ENCODE measurements around the gene C6orf89. TPM values are rescaled to one million over a fixed set of nuclear protein-coding genes. Genes with fewer than 3 reads are reported as not detected.

The C6orf89 gene
- polyA plus RNA-seq, 2 of the 4 experiments (the other 2 are of a cell fraction) = 13.8 to 27.0 TPM

DNA sequence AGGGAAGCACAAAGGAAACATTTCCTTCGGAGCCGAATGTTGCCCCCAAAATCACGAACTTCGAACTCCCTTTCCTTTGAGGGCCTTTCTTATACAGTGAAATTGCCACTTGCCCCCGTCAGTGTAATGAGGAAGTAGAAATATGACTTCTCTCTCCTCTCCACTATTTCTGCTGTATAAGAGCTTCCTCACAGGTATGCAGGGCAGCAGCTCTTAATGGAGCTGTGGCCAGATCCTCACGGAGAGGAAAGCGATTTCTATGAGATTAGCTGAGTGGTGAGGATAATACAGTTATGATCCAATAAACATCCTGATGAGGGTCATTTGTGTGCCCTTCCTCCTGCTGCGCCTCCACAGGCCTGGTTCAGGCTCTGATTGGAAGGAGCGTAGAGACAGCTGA is 35.7 kb upstream of the C6orf89 start:
- POLR2A ChIA-PET = no interaction called here
- no peak overlapping the region for H3K27ac ChIP-seq

DNA sequence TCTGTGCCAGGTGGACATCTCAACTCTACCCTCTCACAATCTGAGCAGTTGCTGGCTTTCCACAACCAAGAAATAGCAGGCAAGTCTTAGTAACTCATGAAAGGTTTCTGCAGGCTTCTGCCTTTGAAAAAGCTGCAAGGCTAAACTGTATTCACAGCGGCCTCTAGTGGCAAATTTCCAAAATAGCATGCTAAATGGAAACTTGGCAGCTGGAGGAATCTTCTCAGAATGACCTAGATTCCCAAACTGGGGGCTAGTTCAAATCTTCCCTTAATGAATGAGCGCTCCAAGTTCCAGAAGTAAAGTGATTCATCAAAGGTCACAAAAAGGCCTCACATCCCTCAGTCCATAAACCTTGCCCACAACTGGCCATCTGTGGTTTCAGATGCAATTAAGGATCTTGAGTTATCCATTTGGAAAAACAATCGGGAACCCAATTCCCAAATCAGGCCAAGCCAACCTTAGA is 34.6 kb upstream of the C6orf89 start:
- FAIRE-seq = no peak

More for the DNA sequence above, 35.7 kb upstream of the C6orf89 start:
- WGBS (ENCODE audit: missing lambda C conversion rate) = 96% methylated on average over 9 of the region's 9 CpGs
- Histone ChIP-seq H3K4me2 (no peak overlapping the region), H3K4me3 (no peak overlapping the region), H3K4me1 (no peaks in the 10 kb centered on the region), H3K9me3 (peaks cover 3% of the 10 kb centered on the region; the same call in 1 of the 3 replicates)
- TF ChIP-seq POLR2A (IDR thresholded peaks at IDR 0.05; ENCODE audit: low read length) (no peak), ZC3H11A (IDR thresholded peaks at IDR 0.05) (no peak), KDM1A (IDR thresholded peaks at IDR 0.05; ENCODE audit: low read depth) (no peak), CBX2 (IDR thresholded peaks at IDR 0.05; ENCODE audit: borderline replicate concordance, low read depth) (no peak), EHF (CRISPR knock-in tag; IDR thresholded peaks at IDR 0.05) (no peak), SMC3 (IDR thresholded peaks at IDR 0.05) (no peak), HDAC2 (IDR thresholded peaks at IDR 0.05) (no peak)
- TF ChIP-seq, protein P1, sequence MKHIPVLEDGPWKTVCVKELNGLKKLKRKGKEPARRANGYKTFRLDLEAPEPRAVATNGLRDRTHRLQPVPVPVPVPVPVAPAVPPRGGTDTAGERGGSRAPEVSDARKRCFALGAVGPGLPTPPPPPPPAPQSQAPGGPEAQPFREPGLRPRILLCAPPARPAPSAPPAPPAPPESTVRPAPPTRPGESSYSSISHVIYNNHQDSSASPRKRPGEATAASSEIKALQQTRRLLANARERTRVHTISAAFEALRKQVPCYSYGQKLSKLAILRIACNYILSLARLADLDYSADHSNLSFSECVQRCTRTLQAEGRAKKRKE (CRISPR knock-in tag; IDR thresholded peaks at IDR 0.05; ENCODE audit: low read depth) = no peak
- CTCF ChIA-PET = interaction anchor here (1.0 to 1.4 kb wide), 4 partner anchors 9 to 117 kb away, joined by 3 to 12 read pairs (median 3); no protein-coding TSS in a partner anchor
- FAIRE-seq (no peak), DNase-seq (ENCODE audit: low read depth in 1 of 2, low spot score in 1 of 2) (no peak), ATAC-seq (no peak)

DNA sequence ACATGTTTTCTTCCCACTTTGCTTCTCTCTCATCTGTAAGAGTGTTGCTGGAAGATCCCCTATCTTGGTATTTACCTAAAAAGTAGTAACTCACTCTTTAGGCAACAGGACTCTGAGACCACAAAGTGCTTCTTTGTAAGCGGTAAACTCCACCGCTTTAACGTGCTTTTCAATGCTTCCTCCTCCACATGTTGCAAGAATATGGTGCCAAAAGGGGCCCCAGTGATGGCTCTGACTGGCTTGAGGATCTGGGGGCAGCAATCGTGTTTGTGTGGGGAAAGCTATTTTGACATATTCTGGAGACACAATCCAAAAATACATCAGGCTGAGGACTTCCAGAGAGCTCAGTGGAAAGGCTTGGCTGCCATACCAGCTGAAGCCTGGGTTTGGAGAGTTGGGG is 34.1 kb upstream of the C6orf89 start:
- Histone ChIP-seq H3K27ac (no peak overlapping the region), H3K4me3 (no peak overlapping the region), H3K4me2 (no peak overlapping the region), H3K4me1 (no peaks in the 10 kb centered on the region), H3K9me3 (peaks cover 3% of the 10 kb centered on the region; the same call in 1 of the 3 replicates)
- DNase-seq (ENCODE audit: low read depth in 1 of 2, low spot score in 1 of 2) (no peak), FAIRE-seq (no peak), ATAC-seq (no peak)
- CTCF ChIA-PET = interaction anchor here (1.0 to 2.8 kb wide), 14 partner anchors 8 to 236 kb away, joined by 3 to 20 read pairs (median 4); partner anchors contain the start of gene C6orf89
- POLR2A ChIA-PET = no interaction called here
- TF ChIP-seq, protein P2, sequence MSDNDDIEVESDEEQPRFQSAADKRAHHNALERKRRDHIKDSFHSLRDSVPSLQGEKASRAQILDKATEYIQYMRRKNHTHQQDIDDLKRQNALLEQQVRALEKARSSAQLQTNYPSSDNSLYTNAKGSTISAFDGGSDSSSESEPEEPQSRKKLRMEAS (IDR thresholded peaks at IDR 0.05) = no peak
- no peak for TF ChIP-seq RNF2 (IDR thresholded peaks at IDR 0.05; ENCODE audit: borderline replicate concordance, low read depth)
- no peak for TF ChIP-seq RAD21 (conservative IDR thresholded peaks at IDR 0.05 in 1 of 2, IDR thresholded peaks at IDR 0.05 in 1 of 2)
- TF ChIP-seq TFCP2L1 (CRISPR knock-in tag; IDR thresholded peaks at IDR 0.05) = no peak
- TF ChIP-seq MAZ (IDR thresholded peaks at IDR 0.05; ENCODE audit: borderline replicate concordance, low read depth, low read length) = no peak
- no peak for TF ChIP-seq EHF (CRISPR knock-in tag; IDR thresholded peaks at IDR 0.05)
- no peak for TF ChIP-seq POLR2A (IDR thresholded peaks at IDR 0.05; ENCODE audit: low read length)
- 89% methylated on average over 4 of the region's 4 CpGs for WGBS (ENCODE audit: missing lambda C conversion rate)

More for the DNA sequence above, 34.6 kb upstream of the C6orf89 start:
- H3K9me3 ChIP-seq = peaks cover 3% of the 10 kb centered on the region; the same call in 1 of the 3 replicates
- H3K27ac ChIP-seq = no peak overlapping the region
- CTCF ChIA-PET = interaction anchor here (0.7 to 2.8 kb wide), 15 partner anchors 7 to 236 kb away, joined by 3 to 20 read pairs (median 4); partner anchors contain the start of gene C6orf89
- ATAC-seq (no peak), DNase-seq (ENCODE audit: low read depth in 1 of 2, low spot score in 1 of 2) (peak; percentile 19 to 45)
- no peak overlapping the region for H3K4me2 ChIP-seq
- TF ChIP-seq KDM1A (IDR thresholded peaks at IDR 0.05; ENCODE audit: low read depth) (no peak), ESRRA (IDR thresholded peaks at IDR 0.05; ENCODE audit: borderline replicate concordance, low read length) (no peak), RAD21 (conservative IDR thresholded peaks at IDR 0.05 in 1 of 2, IDR thresholded peaks at IDR 0.05 in 1 of 2) (peak; percentile 31 to 50; a peak in 3 of 5 replicates)
- TF ChIP-seq, protein P3, sequence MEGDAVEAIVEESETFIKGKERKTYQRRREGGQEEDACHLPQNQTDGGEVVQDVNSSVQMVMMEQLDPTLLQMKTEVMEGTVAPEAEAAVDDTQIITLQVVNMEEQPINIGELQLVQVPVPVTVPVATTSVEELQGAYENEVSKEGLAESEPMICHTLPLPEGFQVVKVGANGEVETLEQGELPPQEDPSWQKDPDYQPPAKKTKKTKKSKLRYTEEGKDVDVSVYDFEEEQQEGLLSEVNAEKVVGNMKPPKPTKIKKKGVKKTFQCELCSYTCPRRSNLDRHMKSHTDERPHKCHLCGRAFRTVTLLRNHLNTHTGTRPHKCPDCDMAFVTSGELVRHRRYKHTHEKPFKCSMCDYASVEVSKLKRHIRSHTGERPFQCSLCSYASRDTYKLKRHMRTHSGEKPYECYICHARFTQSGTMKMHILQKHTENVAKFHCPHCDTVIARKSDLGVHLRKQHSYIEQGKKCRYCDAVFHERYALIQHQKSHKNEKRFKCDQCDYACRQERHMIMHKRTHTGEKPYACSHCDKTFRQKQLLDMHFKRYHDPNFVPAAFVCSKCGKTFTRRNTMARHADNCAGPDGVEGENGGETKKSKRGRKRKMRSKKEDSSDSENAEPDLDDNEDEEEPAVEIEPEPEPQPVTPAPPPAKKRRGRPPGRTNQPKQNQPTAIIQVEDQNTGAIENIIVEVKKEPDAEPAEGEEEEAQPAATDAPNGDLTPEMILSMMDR (IDR thresholded peaks at IDR 0.05) = peak; percentile 53
- no peak overlapping the region for H3K4me3 ChIP-seq
- WGBS (ENCODE audit: missing lambda C conversion rate) = 52% methylated on average over 3 of the region's 3 CpGs
- no peaks in the 10 kb centered on the region for H3K4me1 ChIP-seq
- POLR2A ChIA-PET = no interaction called here
